Hematopoietic multipotent progenitor cell treated with erythropoietin and hydrocortisone succinate and interleukin-3 and kit ligand, for 4 days (in vitro differentiated cells): ENCODE measurements around the gene RGL1.
"Not testable (repeated sequence)": the region's sequence is repeated elsewhere in the genome, so short reads cannot be mapped to it uniquely, and the experiment has no call there.

Source experiments
- DNase-seq: peaks from one replicate; pipeline ENCODE4 v3.0.0-alpha.2; 2015

RGL1 gene

GRCh38 chr1:183804916-183805841 lies at the start of gene RGL1:
RGL1 (plus strand) TSS chr1:183805120; CDS start chr1:183805298, 178 bp downstream.
- peak; percentile 56 for DNase-seq

DNA sequence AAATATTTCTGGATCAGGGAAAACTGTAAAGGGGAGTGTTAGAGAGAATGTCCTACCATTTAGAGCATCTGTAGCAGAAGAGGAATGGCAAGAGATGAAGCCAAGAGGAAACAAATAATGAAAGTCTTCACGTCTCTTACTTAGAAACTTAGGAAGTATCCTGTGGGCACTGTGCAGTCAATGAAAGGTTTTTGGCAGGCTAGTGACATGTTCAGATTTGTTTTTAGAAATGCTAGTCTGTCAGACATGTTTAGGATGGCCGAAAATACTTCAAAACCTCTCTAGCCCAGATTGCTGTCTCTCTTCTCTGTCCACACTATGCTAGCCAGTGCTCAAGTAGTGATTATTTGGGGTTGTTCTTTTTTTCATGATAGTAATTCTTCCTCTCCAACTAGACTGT lies 48.6 kb upstream of the RGL1 start:
- no peak for DNase-seq

GRCh38 chr1:183757061-183757460 lies 47.9 kb upstream of the RGL1 start:
- no peak for DNase-seq

- no peak for DNase-seq
These were observed 46.0 kb upstream of the RGL1 start for GRCh38 chr1:183758913-183759312.

GRCh38 chr1:183760661-183761060 lies 44.3 kb upstream of the RGL1 start:
- DNase-seq = peak; percentile 48

GRCh38 chr1:183761871-183762270 lies 43.0 kb upstream of the RGL1 start:
- DNase-seq = no peak

- not testable (repeated sequence) for DNase-seq
These were observed 42.1 kb upstream of the RGL1 start for GRCh38 chr1:183762856-183763255.

DNA sequence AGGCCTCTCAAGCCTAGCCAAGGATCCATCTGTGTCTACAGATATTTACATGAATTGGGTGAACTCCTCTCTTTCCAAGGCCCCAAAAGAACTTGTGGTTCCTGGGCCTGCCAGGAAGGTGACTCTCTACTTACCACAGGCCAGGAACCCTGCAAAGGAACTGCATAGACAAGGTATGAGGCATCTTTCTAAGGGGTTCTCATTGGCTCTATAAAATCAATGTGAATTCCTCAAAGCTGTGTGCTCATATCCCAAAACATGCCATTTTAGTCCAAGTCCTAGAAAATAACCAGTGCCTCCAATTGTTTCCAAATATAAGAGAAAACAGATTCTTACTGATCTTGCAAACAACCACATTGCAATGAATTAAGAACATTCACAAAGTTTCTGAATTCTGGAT lies 39.9 kb upstream of the RGL1 start:
- DNase-seq = no peak

GRCh38 chr1:183769956-183770815 lies 34.7 kb upstream of the RGL1 start:
- DNase-seq = no peak

- no peak for DNase-seq
These were observed 34.1 kb upstream of the RGL1 start for GRCh38 chr1:183770816-183771128.

GRCh38 chr1:183773482-183774274 lies 31.2 kb upstream of the RGL1 start:
- no peak for DNase-seq

- DNase-seq = no peak
These were observed 30.0 kb upstream of the RGL1 start for GRCh38 chr1:183774938-183775337.

DNA sequence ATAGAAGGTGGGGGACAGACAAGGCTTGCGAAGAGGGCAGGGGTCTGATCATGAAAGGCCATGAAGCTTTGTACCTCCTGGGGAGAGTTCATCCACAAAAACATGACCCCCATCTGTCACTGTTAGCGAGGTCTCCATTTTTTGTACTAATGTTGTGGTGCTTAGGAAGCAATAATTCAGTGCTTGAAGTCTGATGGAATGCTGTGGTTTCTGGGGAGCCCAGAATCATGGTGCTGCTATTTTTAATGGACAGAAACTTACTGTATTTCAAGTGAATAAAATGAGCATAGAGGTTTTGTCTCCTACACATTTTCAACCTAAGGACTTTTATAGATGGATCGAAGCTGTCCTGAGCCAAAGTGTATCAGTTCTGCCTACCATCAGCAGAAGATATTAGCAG lies 28.2 kb upstream of the RGL1 start:
- DNase-seq = no peak

DNA sequence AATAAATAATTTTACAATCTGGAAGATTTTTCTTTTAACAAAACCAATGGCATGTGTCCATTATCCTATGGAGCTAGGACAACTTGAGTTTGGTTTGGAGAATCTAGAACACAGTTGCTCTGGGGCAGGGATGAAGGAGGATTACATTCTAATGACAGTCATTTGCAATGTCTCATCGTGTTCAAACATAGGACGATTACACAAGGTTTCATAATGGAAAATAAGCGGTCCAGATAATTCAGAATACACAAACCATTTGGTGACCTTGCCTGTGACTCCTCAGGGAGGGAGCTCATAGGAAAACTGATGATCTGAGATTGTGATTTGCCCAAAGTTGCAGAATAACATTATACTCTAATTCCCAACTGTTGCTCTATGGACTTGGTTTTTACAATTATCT lies 27.6 kb upstream of the RGL1 start:
- no peak for DNase-seq

DNA sequence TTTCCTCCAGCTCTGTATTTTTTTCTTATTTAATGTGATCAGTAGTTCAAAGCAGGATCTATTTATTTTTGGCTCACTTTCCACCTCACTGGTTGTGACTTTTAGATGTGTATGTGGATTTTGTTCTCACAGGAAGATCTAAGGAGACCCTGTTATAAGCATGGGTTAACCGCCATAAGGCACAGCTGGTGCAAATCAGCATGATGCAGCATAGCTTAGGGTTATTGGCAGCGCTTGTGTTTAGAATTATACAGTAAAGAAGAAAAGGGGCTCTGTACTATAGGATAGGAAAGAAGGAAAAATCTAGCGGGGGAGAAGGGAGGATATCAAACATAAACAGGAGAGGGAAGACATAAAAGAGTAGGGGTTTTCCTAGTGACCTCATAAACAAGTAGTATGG lies 26.9 kb upstream of the RGL1 start:
- no peak for DNase-seq

DNA sequence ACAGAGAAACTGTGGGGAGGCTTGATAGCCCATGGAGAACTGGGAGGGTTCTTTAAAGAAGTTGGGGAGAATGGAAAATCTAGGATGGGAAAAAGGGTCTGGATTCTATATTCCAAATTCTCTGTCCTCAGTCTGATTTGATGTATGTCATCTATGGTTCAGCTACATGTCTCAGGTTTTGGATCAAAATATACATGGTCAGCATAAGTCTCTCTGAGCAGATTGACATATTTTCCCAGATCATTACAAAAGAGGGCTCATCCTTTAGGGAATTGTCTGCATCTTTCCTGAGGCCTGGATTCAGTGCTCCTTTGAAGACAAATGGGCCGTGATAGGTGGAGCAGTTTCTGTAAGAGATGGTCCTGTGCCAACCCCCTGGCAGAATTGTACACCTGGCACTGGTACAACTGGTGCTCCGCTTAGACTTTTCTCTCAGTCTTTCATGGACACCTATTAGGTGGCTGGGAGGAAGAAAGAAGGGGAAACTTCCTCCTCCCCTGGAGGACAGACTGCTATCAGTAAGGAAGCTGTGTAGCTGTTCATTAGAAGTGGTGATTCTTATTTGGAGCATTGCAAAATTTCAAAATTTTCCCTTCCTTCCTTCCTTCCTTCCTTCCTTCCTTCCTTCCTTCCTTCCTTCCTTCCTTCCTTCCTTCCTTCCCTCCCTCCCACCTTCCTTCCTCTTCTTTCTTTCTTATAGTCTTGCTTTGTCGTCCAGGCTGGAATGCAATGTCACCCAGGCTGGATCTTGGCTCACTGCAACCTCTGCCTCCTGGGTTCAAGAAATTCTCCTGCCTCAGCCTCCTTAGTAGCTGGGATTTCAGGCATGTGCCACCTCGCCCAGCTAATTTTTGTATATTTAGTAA lies 26.1 kb upstream of the RGL1 start:
- no peak for DNase-seq

- no peak for DNase-seq
These were observed 24.8 kb upstream of the RGL1 start for GRCh38 chr1:183780159-183780558.

DNA sequence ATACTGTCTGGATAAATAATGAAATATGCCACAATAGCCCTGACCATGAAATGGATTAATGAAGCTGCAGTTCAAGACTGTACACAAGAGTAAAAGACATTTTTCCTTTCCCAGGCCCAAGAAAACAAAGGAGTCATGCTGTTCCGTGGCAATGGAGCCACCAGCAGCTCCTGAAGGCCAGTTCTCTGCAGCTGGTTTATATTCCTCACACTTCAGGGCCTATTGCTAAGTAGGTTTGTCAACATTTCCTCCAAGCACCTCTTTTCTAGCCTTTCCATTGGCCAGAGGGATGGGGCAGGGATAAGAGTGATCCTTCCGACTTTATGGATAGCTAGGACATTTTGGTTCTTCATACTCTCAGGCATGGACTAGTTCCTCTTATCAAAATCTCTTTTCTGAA lies 24.2 kb upstream of the RGL1 start:
- no peak for DNase-seq

GRCh38 chr1:183783342-183783741 lies 21.6 kb upstream of the RGL1 start:
- no peak for DNase-seq

DNA sequence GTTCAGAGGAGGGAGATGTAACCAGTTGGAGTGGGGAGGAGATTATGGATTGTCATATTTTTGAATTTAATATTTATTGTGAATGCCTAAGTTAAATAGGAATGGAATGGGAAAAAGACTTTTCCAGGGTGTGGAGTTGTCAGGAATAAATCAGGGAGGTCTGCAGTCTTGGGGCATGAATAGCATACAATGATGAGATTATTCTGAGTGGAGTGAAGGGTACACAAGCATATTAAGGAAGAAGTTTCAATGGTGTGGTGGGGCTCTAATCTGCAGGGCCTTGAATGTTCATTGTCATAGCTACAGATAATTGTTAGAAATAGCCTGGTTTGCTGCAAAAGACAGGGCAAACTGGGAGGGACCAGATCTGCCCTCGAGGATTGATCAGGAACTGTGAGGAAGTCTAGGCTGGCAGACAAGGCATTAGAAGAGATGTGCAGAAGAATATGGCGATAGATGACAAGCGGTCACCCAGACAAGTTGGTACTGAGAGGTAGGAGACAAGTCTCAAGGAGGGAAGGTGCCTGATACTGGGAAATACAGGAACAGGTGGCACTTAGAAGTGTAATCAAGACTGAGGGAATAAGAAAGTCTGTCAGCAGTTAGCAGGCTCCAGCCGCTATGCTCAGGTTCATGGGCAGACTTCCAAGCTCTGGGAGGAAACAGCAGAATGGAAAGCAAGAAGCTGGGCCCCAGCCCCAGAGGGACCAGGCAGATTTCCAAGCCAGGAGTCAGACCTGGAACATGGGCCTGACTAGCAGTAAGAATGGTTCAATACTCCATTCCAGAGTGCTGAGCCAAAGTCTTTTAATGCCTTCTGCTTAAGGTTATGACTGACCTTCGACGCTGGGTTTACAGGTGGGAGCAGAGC lies 20.9 kb upstream of the RGL1 start:
- DNase-seq = no peak

GRCh38 chr1:183785921-183786320 lies 19.0 kb upstream of the RGL1 start:
- not testable (repeated sequence) for DNase-seq
